Cortex of kidney (tissue), 1 donor: ENCODE measurements around the gene RPUSD3.

Experiments
- DNase-seq: peaks from one replicate; lab custom pipeline; 2025; lab: John Stamatoyannopoulos, UW

The RPUSD3 gene

DNA sequence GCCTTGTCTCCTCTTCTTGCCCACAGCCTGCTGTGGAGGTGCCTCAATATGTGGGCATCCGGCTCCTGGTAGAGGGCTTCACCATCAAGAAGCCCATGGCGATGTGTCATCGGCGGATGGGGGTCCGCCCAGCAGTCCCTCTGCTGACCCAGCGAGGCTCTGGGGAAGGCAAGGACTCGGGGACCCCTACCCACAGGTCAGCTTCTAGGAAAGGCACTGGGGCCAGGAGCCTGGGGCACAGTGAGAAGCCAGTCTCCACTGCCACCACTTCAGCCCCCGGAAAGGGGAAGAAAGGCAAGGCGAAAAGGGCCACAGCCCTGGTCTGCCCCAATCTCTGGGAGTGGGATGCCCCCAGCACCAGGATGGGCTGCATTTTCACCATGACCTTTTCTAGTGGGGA lies 10.7 kb downstream of the RPUSD3 start:
- no peak for DNase-seq

DNA sequence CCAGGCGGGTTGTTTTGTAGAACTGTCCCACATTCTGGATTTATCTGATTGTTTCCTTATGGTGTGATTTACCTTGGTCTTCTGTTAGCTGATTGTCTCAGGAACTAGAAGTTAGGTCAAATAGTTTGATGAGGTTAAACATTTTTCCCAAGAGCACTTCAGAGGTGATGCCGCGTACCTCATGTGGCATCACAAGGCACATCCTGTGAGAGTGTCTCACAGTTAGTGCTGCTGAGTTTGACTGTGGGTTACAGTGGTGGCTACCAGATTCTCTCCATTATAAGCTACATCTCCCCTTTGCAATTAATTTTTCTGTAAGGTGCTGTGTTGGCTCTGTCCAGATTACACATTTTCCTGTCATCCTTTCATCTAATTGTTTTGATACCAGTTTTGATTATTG lies 12.6 kb downstream of the RPUSD3 start:
- DNase-seq = no peak

- DNase-seq = no peak
Measured at GRCh38 chr3:9828801-9829755, 14.7 kb downstream of the RPUSD3 start.

DNA sequence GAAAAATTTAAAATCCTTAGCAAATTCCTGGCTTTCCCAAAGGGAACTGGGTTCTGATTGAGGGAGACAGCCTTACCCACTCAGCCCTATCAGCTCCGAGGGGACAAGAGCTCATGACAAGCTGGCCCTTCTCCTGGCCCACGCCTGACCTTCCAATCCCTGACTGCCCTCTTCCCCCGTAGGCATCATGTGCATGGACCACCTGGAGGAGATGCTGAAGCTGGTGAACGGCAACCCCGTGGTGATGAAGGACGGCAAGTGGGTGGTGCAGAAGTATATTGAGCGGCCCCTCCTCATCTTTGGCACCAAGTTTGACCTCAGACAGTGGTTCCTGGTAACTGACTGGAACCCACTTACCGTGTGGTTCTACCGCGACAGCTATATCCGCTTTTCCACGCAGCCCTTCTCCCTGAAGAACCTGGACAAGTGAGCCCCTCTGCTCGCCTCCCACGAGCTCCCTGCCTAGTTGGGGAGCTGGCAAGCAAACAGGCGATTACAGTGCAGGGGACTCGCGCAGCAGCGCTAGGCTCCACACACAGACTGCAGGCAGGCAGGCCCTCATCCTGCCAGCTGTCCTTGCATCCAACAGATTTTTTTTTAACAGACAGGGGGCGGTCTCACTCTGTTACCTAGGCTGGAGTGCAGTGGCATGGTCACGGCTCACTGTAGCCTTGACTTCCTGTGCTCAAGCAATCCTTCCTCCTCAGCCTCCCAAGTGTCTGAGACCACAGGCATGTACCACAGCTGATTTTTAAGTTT lies 16.8 kb downstream of the RPUSD3 start:
- no peak for DNase-seq

- DNase-seq = no peak
Measured at GRCh38 chr3:9825451-9826040, 18.3 kb downstream of the RPUSD3 start.

DNA sequence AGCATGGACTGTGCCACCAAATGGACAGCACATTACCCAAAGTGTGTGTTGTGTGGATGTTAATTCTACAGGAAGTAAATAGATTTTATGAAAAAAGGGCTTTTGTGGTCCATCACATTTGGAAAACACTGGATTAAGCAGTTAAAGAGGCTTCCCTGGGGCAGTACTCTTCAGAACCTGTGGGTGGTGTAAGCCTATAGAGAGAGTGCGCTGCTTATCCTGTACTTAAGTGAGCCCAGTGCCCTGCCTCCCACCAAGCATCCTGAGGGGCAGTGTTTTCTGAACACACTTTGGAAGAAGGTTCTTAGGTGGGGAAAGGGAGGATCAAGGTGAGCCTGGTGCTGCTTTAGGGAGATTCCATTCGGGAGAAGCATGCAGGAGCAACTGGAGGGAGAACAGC lies 22.9 kb downstream of the RPUSD3 start:
- DNase-seq = no peak

DNA sequence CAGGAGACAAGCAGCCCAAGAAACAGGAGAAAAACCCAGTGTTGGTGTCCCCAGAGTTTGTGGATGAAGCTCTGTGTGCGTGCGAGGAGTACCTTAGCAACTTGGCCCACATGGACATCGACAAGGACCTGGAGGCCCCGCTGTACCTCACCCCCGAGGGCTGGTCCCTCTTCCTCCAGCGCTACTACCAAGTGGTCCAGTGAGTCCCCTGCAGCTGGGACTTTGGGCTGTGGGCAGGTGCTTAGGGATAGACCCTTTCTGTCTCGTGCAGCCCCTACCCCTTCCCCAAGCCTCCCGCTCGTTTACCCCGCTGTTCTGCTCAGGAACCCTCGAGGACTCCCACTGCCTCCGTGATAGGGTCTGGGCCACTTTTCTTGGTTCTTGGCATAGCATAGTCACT lies 23.3 kb downstream of the RPUSD3 start:
- DNase-seq = no peak

GRCh38 chr3:9818666-9819335 lies 25.0 kb downstream of the RPUSD3 start:
- no peak for DNase-seq

DNA sequence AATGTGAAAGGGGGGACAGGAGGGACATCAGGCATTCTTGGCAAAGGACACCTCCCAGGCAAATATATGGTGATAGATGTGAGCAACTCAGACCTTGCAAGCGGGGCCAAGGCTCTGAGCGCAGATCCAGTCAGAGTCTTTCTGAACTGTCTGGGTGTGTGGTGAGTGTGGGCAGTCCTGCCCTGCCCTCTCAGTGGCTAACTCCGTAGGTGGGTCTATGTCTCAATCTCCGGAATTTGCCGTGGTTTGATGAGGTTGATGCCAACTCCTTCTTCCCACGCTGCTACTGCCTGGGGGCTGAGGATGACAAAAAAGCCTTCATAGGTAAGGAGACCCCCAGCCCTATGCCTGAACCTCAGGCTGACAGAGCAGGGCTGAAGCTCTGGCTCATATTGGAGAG lies 26.4 kb downstream of the RPUSD3 start:
- DNase-seq = no peak

DNA sequence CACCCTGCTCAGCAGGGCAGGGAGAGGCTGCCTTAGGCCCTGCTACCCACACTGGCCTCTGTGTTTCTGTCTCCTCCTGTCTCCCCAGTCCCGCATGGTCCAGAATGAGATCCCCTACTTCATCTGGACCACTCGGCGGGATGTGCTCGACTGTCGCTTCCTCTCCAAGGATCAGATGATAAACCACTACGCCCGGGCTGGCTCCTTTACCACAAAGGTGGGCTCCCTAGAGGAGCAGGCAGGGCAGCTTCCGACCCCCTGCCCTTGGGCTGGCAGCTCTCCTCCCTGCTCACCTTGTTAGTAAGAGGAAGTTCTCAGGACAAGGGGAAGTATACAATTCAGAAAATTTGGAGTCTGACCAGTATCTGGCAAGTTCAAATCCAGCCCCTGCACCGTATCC lies 27.8 kb downstream of the RPUSD3 start:
- DNase-seq = no peak

GRCh38 chr3:9812870-9813483 lies 30.8 kb downstream of the RPUSD3 start:
- DNase-seq = no peak

DNA sequence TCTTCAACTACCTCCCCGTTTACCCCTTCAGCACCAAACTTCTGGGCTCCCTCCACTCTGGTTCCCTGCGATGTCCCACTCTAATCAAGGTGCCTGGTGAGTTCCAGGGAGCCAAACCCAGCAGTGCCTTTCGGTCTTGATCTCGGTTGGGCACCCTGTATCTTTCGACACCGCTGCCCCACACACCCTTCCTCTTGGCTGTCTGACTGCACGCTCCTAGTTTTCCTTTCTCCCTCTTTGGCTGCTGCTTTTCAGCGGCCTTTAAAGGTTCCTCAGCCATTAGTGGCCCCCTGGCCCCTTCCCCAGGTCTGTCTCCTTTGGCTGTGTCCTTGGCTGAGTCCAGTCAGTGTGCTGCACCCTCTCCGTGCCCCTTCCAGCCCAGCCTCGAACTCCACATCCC lies 33.0 kb downstream of the RPUSD3 start:
- DNase-seq = no peak

DNA sequence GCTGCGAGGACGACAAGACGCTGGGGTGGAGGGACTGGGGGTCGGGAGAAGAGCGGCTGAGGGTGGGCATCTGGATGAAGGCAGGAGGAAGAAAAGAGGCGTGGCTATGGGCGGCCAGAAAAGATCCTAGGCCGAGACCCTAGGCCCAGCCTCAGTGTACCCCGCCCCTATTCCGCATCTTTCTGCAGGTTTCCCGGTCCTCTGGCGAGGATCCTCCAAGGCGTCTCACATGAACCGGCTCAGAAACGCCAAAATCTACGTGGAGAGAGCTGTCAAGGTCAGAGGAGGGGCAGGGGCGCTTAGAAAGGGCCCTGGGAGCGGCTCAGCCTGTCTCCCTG lies 33.4 kb downstream of the RPUSD3 start:
- no peak for DNase-seq

- no peak for DNase-seq
Measured at GRCh38 chr3:9809615-9810432, 34.0 kb downstream of the RPUSD3 start, which contains the start of gene TTLL3. TTLL3 (plus strand) TSS chr3:9810262; CDS start chr3:9810662, 400 bp downstream.

- DNase-seq = no peak
Measured at GRCh38 chr3:9809239-9809614, 34.6 kb downstream of the RPUSD3 start.

DNA sequence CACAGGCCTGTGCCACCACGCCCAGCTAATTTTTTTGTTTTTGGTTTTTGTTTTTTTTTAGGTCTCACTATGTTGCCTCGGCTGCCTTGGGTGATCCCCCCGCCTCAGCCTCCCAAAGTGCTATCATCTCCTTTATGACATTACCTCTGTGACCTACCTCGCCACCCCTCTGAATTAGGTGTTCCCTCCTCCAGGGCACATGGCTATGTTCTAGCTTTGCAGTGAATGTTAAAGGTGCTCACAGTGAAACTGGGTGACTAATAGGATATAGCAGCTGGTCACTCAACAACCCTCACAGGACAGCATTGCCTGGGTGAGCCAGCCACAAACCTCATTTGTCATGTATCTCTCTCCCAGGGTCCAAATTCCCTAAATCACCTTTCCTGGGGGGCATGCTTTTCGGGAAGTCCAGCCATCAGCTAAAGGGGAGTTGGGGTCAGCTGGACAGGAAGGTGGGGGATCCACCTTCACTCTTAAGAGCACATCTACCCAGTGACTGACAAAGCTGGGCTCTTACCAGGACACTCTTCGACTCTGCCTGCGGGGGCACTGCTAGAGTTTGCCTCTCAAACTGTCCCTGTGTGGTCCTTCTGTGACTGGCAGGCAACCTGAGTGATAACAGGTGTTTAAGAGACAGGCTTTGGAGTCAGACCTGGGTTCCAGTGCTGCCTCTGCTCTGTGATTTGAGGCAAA lies 35.3 kb downstream of the RPUSD3 start:
- DNase-seq = no peak

GRCh38 chr3:9807981-9808344 lies 35.8 kb downstream of the RPUSD3 start:
- no peak for DNase-seq

DNA sequence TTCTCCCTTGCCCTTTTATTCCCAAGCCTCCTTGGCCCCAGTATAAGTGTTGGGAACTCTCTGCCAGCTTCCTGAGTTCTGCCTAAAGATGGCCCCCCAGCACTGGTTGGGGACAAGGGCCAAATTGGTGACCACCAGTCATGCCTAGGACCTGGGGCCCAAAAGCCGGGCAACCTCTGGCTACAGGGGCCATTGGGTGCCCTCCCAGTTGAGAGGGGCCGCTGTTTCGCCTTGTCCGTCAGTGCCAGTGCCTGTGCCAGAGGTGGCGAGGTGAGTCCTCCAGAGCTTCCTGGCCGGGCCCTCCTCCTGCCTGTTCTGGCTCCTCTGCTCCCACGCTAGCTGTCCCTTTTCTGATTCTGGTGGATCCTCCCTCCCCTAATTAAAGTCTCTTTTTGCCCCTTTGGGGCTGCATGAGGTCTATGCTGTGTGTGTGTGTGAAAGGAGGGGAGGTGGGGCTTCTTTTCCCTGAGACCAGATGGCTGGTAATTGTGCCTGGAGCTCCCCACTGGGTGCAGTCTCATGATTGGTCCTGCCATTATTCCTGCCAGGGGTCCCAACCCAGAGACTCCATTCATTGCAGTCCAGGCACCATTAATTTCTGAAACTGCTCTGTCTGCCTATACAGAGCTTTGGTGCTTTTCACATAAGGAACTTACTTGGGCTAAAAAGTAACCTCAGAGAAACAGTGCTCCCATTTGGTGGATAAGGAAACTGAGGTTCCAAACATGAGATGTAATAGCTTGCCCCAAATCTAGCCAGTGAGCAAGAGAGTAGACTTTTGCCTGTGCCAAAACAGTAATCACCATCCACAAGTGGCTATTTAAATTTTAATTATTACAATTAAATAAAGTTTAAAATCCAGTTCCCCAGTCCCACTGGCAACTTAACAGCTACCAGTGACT lies 36.9 kb downstream of the RPUSD3 start:
- DNase-seq = no peak

DNA sequence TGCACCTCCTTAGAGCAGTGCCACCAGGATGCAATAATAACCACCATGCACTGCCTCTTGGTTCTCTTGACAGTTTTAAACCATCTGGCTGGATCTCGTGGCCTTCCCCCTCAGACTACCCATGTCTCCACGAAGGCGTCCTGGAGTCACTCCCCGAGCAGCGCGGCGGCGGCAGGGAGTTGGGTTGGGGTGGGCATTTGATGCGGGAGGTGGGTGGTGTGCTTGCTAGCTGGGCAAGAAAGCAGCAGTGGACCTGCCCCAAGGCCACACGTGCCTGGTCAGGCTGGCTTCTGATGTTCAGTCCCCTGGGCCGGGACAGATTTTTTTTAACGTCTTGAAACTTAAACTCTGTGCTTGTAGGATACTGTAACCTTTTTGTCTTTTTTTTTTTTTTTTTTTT lies 37.7 kb downstream of the RPUSD3 start:
- no peak for DNase-seq
